K562 (cell line): Measurements from ENCODE around the gene MACROH2A2. TPM values are rescaled to one million over a fixed set of nuclear protein-coding genes. Genes with fewer than 3 reads are reported as not detected.

Experiments used
- ATAC-seq: fragments of 200-7000 bp; cut with Tn5 transposase; 3 replicates; pipeline ENCODE4 v1.9.1; 2020; ENCODE audit warnings: moderate library complexity
- BruUV-seq: library from RNA; stranded (reverse); fragments of 400-500 nt; replicated peaks from 2 replicates; lab custom pipeline; 2021; lab: Mats Ljungman, UMichigan
- CTCF ChIA-PET: fragments of 300-600 bp; formaldehyde crosslinking; extraction: SDS; loops from one replicate; lab custom pipeline; 2021; ENCODE audit warnings: low intra/inter-chr PET ratio; lab: Yijun Ruan, JAX
- POLR2A ChIA-PET: fragments of 300-600, 350-650 bp; sonication (Branson Sonifier 250); formaldehyde crosslinking; extraction: SDS; loops from one replicate; lab custom pipeline; 2021; ENCODE audit warnings: antibody characterized with exemption, inconsistent platforms; lab: Yijun Ruan, JAX
- DNase-seq, 4 experiments: peaks; one replicate each; pipeline versions ENCODE4 v3.0.0 to v3.0.0-alpha.2; 2011 to 2018; ENCODE audit warnings: low spot score in 3 of 4, mixed read lengths in 3 of 4; ENCODE audit errors: extremely low read depth in 1 of 4
- FAIRE-seq: peaks from 2 replicates; lab custom pipeline; 2011; peaks lifted over from hg19 to GRCh38; lab: Jason Lieb, UNC
- H2AFZ ChIP-seq: 2 replicates; pipeline ENCODE4 v1.6.0; 2011; ENCODE audit warnings: low read depth, low read length, control low read depth, inconsistent platforms
- H3K27ac ChIP-seq: fragments of 200-600 bp; 3 replicates; pipeline ENCODE4 v1.8.0; 2011; ENCODE audit warnings: low read depth, mild to moderate bottlenecking, control low read depth, inconsistent platforms, low read length, moderate library complexity, mixed read lengths; ENCODE audit errors: extremely low read depth
- H3K27me3 ChIP-seq, 2 experiments: fragments of 300-600 bp in 1 of 2; 2 replicates in 1 of 2; 3 replicates in 1 of 2; pipeline versions ENCODE4 v1.6.0 to v1.8.0; 2011; ENCODE audit warnings: inconsistent platforms in 2 of 2, low read length in 2 of 2, mild to moderate bottlenecking in 1 of 2, mixed read lengths in 1 of 2, moderate library complexity in 1 of 2; ENCODE audit not compliant: control insufficient read depth in 2 of 2, insufficient read depth in 2 of 2
- H3K36me3 ChIP-seq: fragments of 300-600 bp; 3 replicates; pipeline ENCODE4 v1.8.0; 2011; ENCODE audit warnings: mild to moderate bottlenecking, low read length, inconsistent platforms; ENCODE audit not compliant: control insufficient read depth, insufficient read depth
- H3K4me1 ChIP-seq, 2 experiments: fragments of 200-600 bp in 1 of 2; replicated peaks in 1 of 2; 2 replicates in 1 of 2; 3 replicates in 1 of 2; pipeline versions ENCODE4 v1.5.1 to v1.8.0; 2011; ENCODE audit warnings: inconsistent platforms in 2 of 2, low read length in 2 of 2, mild to moderate bottlenecking in 1 of 2, mixed read lengths in 1 of 2, moderate library complexity in 1 of 2; ENCODE audit not compliant: control insufficient read depth in 2 of 2, insufficient read depth in 2 of 2
- H3K4me2 ChIP-seq: 2 replicates; pipeline ENCODE4 v1.6.1; 2011; ENCODE audit warnings: low read length, control low read depth, inconsistent platforms, mixed read lengths; ENCODE audit not compliant: insufficient read depth
- H3K4me3 ChIP-seq: fragments of 200-600 bp; sonication (generic), shearing (Covaris generic); 2 replicates; pipeline ENCODE4 v1.5.1; 2016; ENCODE audit warnings: control low read depth, inconsistent platforms
- H3K79me2 ChIP-seq: fragments of 200-600 bp; 3 replicates; pipeline ENCODE4 v1.8.0; 2011; ENCODE audit warnings: low read length, inconsistent platforms; ENCODE audit not compliant: control insufficient read depth, insufficient read depth
- H3K9ac ChIP-seq, 2 experiments: 2 replicates each; pipeline versions ENCODE4 v1.6.0 to v1.6.1; 2011; ENCODE audit warnings: low read depth in 2 of 2, low read length in 2 of 2, control low read depth in 1 of 2, inconsistent platforms in 1 of 2, mild to moderate bottlenecking in 1 of 2, mixed read lengths in 1 of 2; ENCODE audit not compliant: insufficient read depth in 1 of 2
- H3K9me1 ChIP-seq: one replicate; pipeline ENCODE4 v1.6.0; 2011; ENCODE audit warnings: inconsistent platforms, mild to moderate bottlenecking, low read length, moderate library complexity; ENCODE audit not compliant: control insufficient read depth, insufficient read depth
- H3K9me3 ChIP-seq: replicated peaks from 2 replicates; pipeline ENCODE4 v1.5.1; 2011; ENCODE audit warnings: low read depth, low read length, inconsistent platforms; ENCODE audit not compliant: control insufficient read depth, insufficient read depth
- H4K20me1 ChIP-seq: replicated peaks from 2 replicates; pipeline ENCODE4 v1.6.1; 2011; ENCODE audit warnings: low read length, inconsistent platforms, mixed read lengths; ENCODE audit not compliant: control insufficient read depth, insufficient read depth
- ARHGAP35 ChIP-seq: fragments of 450-650 bp; IDR thresholded peaks from 2 replicates; pipeline ENCODE4 v1.6.1; 2018; ENCODE audit not compliant: partially characterized antibody
- CEBPG ChIP-seq, 3 experiments: fragments of 200-800 bp in 1 of 3; sonication (Bioruptor generic) in 1 of 3; sonication (generic) in 1 of 3; formaldehyde crosslinking in 1 of 3; IDR thresholded peaks in 2 of 3; conservative IDR thresholded peaks in 1 of 3; 2 replicates each; pipeline versions ENCODE4 v1.6.1 to v1.8.0; 2016 to 2022; ENCODE audit warnings: missing compliant biosample characterization in 2 of 3, missing genetic modification characterization in 2 of 3, mild to moderate bottlenecking in 1 of 3, missing genetic modification reagents in 1 of 3
- CREB1 ChIP-seq, 2 experiments: sonication (generic) in 1 of 2; formaldehyde crosslinking in 1 of 2; IDR thresholded peaks; 2 replicates each; pipeline versions ENCODE4 v1.6.1 to v1.8.0; 2012 to 2022; ENCODE audit warnings: inconsistent platforms in 1 of 2, mild to moderate bottlenecking in 1 of 2, missing genetic modification reagents in 1 of 2, moderate library complexity in 1 of 2
- NONO ChIP-seq, 2 experiments: fragments of 200-400 bp in 1 of 2; fragments of 450-650 bp in 1 of 2; formaldehyde crosslinking in 1 of 2; IDR thresholded peaks; 2 replicates each; pipeline ENCODE4 v1.6.1; 2017; ENCODE audit warnings: low read depth in 2 of 2, mild to moderate bottlenecking in 2 of 2, moderate library complexity in 2 of 2, low read length in 1 of 2
- PURB ChIP-seq: sonication (generic); formaldehyde crosslinking; IDR thresholded peaks from 2 replicates; pipeline ENCODE4 v1.9.0; 2021; ENCODE audit warnings: low read depth, mild to moderate bottlenecking, missing genetic modification reagents
- RCOR1 ChIP-seq, 2 experiments: IDR thresholded peaks; 2 replicates each; pipeline ENCODE4 v1.6.1; 2012; ENCODE audit warnings: low read depth in 2 of 2, low read length in 2 of 2, borderline replicate concordance in 1 of 2, improper control_type of control experiment in 1 of 2
- RNF2 ChIP-seq: sonication (generic); IDR thresholded peaks from 2 replicates; pipeline ENCODE4 v1.6.1; 2016
- ZFP1 ChIP-seq: fragments of 450-650 bp; formaldehyde crosslinking; IDR thresholded peaks from 2 replicates; pipeline ENCODE4 v1.4.0; 2020; ENCODE audit warnings: mild to moderate bottlenecking, mixed read lengths
- in situ Hi-C: fragments of 300-500 bp; cut with MboI; formaldehyde crosslinking; loops from 4 replicates; pipeline ENCODE4 v1.15.0; 2018; ENCODE audit warnings: inconsistent platforms, mixed read lengths
- intact Hi-C: fragments of 100-400 bp; cut with micrococcal nuclease; formaldehyde crosslinking; loops from 2 replicates; pipeline ENCODE4 v1.14.2; 2022
- polyA plus RNA-seq, 8 experiments: library from polyadenylated mRNA; depleted of rRNA in 4 of 8; stranded (reverse) in 5 of 8; unstranded in 3 of 8; fragments of >200 nt; fragmentation: Nextera tagmentation in 2 of 8; fragmentation: Illumina TruSeq in 1 of 8; extraction: Ambion mirVana in 2 of 8; extraction: Trizol in 1 of 8; gene quantifications; 2 replicates each; pipeline versions ENCODE4 v1.2.1 to v1.2.3, GENCODE V29; 2011 to 2014; ENCODE audit warnings: inconsistent platforms in 1 of 8, missing spikeins in 1 of 8
- total RNA-seq, 7 experiments: library from RNA; depleted of rRNA in 6 of 7; stranded (reverse); fragments of >200 nt in 6 of 7; fragmentation: Illumina TruSeq in 2 of 7; extraction: Trizol in 2 of 7; gene quantifications; 2 replicates each; pipeline versions ENCODE4 v1.2.1 to v1.2.3, GENCODE V29; 2011 to 2021; ENCODE audit warnings: low replicate concordance in 1 of 7

The MACROH2A2 gene
- total and polyA plus RNA-seq, 9 of the 15 experiments (the other 6 are each of a cell fraction or from before 2014, with no cell fraction given), result 0.07 TPM; not detected in 8

- TF ChIP-seq CREB1 (IDR thresholded peaks at IDR 0.05) (no peak), CREB1 (CRISPR knock-in tag; IDR thresholded peaks at IDR 0.05) (no peak), NONO (IDR thresholded peaks at IDR 0.05; ENCODE audit: low read depth in 2 of 2, low read length in 1 of 2) (no peak), ARHGAP35 (no peak), RNF2 (no peak), ZFP1 (CRISPR knock-in tag) (peak; percentile 83), RCOR1 (IDR thresholded peaks at IDR 0.05; ENCODE audit: borderline replicate concordance in 1 of 2, low read depth in 2 of 2, low read length in 2 of 2) (no peak), PURB (CRISPR knock-in tag) (no peak), CEBPG (CRISPR knock-in tag; IDR thresholded peaks at IDR 0.05) (no peak), CEBPG (tag; conservative IDR thresholded peaks at IDR 0.05 in 1 of 2, IDR thresholded peaks at IDR 0.05 in 1 of 2) (no peak)
- TF ChIP-seq, all 486 proteins: peak for 1
- BruUV-seq, result no TSS peak
- no peaks in the 10 kb centered on the region for H4K20me1 ChIP-seq
- no peak for FAIRE-seq
- POLR2A ChIA-PET, result interaction anchor here (0.6 kb wide), 1 partner anchor 479 kb away, joined by 3 read pairs; no protein-coding TSS in a partner anchor
- in situ Hi-C loops (no loop called here), intact Hi-C loops (no loop called here)
- H3K27ac ChIP-seq, result no peak overlapping the region
- no peaks in the 10 kb centered on the region for H3K9me1 ChIP-seq
- H3K36me3 ChIP-seq, result no peaks in the 10 kb centered on the region
- no peak for DNase-seq
- ATAC-seq, result no peak
- no peak overlapping the region for H3K4me2 ChIP-seq
- no peaks in the 10 kb centered on the region for H3K9me3 ChIP-seq
- CTCF ChIA-PET, result interaction anchor here (0.7 kb wide), 1 partner anchor 226 kb away, joined by 3 read pairs; no protein-coding TSS in a partner anchor
- H3K79me2 ChIP-seq, result no peaks in the 10 kb centered on the region
- no peaks in the 10 kb centered on the region for H3K4me1 ChIP-seq
- H2AFZ ChIP-seq, result no peak overlapping the region
- no peak overlapping the region for H3K4me3 ChIP-seq
- no peak overlapping the region for H3K9ac ChIP-seq
- no peaks in the 10 kb centered on the region for H3K27me3 ChIP-seq
Observed at GRCh38 chr10:70031215-70031614, 21.4 kb upstream of the MACROH2A2 start.
